ENCODE results near the gene CAPNS2. TPM values are rescaled to one million over a fixed set of nuclear protein-coding genes. Genes with fewer than 3 reads are reported as not detected.

CAPNS2 gene
- total RNA-seq, 1 experiment from 2014 or later: not detected

DNA sequence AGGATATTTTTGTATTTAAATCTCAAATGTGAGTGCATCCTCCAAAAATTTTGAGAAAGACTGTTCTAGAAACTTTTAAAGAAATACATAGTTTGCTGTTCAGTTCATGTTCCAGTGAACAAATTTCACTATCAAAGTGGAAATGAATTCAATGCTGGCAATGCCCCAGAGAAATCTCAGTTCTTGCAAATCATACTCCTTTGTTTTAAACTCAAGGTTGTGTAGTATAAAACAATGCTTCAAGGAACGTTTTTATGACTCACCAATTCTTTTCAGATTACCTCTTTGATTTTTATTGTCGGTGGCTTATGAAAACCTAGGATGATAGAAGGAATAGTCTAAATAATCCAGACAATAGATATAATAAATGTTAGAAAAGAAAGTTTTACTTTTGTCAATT is 40.0 kb upstream of the CAPNS2 start:
- Histone ChIP-seq H3K4me2 (ENCODE audit: insufficient read depth, insufficient read length, low read length) (no peak overlapping the region), H3K79me2 (ENCODE audit: insufficient read depth, low read length) (no peaks in the 10 kb centered on the region), H3K9ac (ENCODE audit: extremely low read depth, insufficient read length, low read length) (no peak overlapping the region), H3K4ac (ENCODE audit: low read depth, low read length) (no peak overlapping the region), H3K27ac (ENCODE audit: insufficient read length, low read depth, low read length) (no peak overlapping the region), H3K4me1 (ENCODE audit: insufficient read depth, low read length) (no peaks in the 10 kb centered on the region), H3K9me3 (ENCODE audit: control insufficient read depth, low read depth, low read length) (no peaks in the 10 kb centered on the region), H2BK12ac (ENCODE audit: insufficient read length, low read depth, low read length) (no peak overlapping the region), H4K20me1 (ENCODE audit: control insufficient read depth, insufficient read depth, insufficient read length) (no peaks in the 10 kb centered on the region), H2AK5ac (ENCODE audit: insufficient read length, low read length) (no peak overlapping the region), H3K23ac (ENCODE audit: insufficient read length, low read depth, low read length) (no peak overlapping the region), H3K18ac (ENCODE audit: insufficient read length, low read depth, low read length) (no peak overlapping the region), H2BK5ac (ENCODE audit: insufficient read length, low read length) (no peak overlapping the region), H4K5ac (ENCODE audit: insufficient read length, low read depth, low read length) (no peak overlapping the region), H4K91ac (ENCODE audit: insufficient read length, low read depth, low read length) (no peak overlapping the region), H2BK15ac (ENCODE audit: low read depth, low read length) (no peak overlapping the region), H3K27me3 (ENCODE audit: insufficient read depth, low read length) (no peaks in the 10 kb centered on the region), H3T11ph (ENCODE audit: low read length) (no peak overlapping the region), H2BK120ac (ENCODE audit: low read depth, low read length, poor library complexity, severe bottlenecking) (no peak overlapping the region), H3K14ac (ENCODE audit: insufficient read depth, low read length) (no peak overlapping the region), H3K56ac (ENCODE audit: insufficient read length, low read depth, low read length) (no peak overlapping the region), H3K23me2 (ENCODE audit: insufficient read length, low read depth, low read length, poor library complexity, severe bottlenecking) (no peaks in the 10 kb centered on the region), H3K79me1 (ENCODE audit: insufficient read depth, low read depth, low read length, poor library complexity, severe bottlenecking) (no peaks in the 10 kb centered on the region), H2AFZ (ENCODE audit: low read length) (no peak overlapping the region), H2BK20ac (ENCODE audit: low read depth, low read length, poor library complexity, severe bottlenecking) (no peak overlapping the region), H4K8ac (replicated peaks; ENCODE audit: insufficient read length, low read depth, low read length) (no peak overlapping the region)
- TF ChIP-seq, protein P1, sequence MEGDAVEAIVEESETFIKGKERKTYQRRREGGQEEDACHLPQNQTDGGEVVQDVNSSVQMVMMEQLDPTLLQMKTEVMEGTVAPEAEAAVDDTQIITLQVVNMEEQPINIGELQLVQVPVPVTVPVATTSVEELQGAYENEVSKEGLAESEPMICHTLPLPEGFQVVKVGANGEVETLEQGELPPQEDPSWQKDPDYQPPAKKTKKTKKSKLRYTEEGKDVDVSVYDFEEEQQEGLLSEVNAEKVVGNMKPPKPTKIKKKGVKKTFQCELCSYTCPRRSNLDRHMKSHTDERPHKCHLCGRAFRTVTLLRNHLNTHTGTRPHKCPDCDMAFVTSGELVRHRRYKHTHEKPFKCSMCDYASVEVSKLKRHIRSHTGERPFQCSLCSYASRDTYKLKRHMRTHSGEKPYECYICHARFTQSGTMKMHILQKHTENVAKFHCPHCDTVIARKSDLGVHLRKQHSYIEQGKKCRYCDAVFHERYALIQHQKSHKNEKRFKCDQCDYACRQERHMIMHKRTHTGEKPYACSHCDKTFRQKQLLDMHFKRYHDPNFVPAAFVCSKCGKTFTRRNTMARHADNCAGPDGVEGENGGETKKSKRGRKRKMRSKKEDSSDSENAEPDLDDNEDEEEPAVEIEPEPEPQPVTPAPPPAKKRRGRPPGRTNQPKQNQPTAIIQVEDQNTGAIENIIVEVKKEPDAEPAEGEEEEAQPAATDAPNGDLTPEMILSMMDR (conservative IDR thresholded peaks at IDR 0.05): no peak
- WGBS (ENCODE audit: extremely low coverage, insufficient read length, low lambda C conversion rate): no CpG with 5 or more reads among the region's 2 CpGs
- Mint-ChIP-seq H3K27ac (no peak overlapping the region), H3K36me3 (ENCODE audit: insufficient read depth in 1 of 3, low read depth in 3 of 3) (peaks cover 4 to 9% (median 7%) of the 10 kb centered on the region in 3 experiments; a peak in 5 of 7 replicates), H3K4me1 (peaks cover 4 to 6% of the 10 kb centered on the region in 2 experiments; a peak in 3 of 4 replicates), H3K27me3 (ENCODE audit: low read depth) (no peaks in the 10 kb centered on the region), H3K9me3 (peaks cover 8 to 9% of the 10 kb centered on the region in 2 experiments; a peak in 4 of 5 replicates), H3K4me3 (no peak overlapping the region)
- DNase-seq: no peak

Data from H9 (cell line).